D721Med (cell line): ENCODE results near the gene PTGER1.

Experiments
- DNase-seq: peaks from one replicate; pipeline ENCODE4 v3.0.0; 2011; ENCODE audit warnings: low spot score; ENCODE audit not compliant: insufficient read length
- FAIRE-seq: peaks from 2 replicates; lab custom pipeline; 2011; peaks lifted over from hg19 to GRCh38; lab: Jason Lieb, UNC
- TF ChIP-seq, protein P1 (sequence below): IDR thresholded peaks from 2 replicates; pipeline ENCODE4 v1.5.1; 2012; ENCODE audit warnings: mild to moderate bottlenecking, control low read depth; ENCODE audit not compliant: insufficient read depth; ENCODE audit errors: missing control alignments

The PTGER1 gene

DNA sequence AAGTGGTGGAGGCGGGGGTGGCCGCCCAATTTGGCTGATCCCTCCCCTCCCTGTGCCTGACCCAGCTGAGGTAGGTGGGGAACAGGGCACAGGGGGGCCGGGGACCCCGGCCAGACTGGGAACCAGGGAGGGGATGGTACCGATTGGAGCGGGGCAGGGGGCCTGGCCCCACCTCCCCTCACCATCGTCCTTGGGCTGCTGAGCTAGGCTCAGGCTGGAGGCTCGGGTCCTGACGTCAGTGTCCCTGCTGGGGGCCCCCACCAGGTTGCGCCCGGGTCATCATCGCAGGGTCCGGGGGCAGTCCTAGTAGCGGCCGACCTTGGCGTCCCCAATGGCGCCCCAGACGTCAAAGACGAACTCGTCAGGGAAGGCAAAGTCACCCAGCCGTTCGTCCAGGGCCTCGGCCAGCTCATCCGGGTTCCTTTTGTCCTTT lies 3.0 kb upstream of the PTGER1 start:
- FAIRE-seq (no peak), DNase-seq (no peak)
- TF ChIP-seq, protein P1, sequence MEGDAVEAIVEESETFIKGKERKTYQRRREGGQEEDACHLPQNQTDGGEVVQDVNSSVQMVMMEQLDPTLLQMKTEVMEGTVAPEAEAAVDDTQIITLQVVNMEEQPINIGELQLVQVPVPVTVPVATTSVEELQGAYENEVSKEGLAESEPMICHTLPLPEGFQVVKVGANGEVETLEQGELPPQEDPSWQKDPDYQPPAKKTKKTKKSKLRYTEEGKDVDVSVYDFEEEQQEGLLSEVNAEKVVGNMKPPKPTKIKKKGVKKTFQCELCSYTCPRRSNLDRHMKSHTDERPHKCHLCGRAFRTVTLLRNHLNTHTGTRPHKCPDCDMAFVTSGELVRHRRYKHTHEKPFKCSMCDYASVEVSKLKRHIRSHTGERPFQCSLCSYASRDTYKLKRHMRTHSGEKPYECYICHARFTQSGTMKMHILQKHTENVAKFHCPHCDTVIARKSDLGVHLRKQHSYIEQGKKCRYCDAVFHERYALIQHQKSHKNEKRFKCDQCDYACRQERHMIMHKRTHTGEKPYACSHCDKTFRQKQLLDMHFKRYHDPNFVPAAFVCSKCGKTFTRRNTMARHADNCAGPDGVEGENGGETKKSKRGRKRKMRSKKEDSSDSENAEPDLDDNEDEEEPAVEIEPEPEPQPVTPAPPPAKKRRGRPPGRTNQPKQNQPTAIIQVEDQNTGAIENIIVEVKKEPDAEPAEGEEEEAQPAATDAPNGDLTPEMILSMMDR: no peak

DNA sequence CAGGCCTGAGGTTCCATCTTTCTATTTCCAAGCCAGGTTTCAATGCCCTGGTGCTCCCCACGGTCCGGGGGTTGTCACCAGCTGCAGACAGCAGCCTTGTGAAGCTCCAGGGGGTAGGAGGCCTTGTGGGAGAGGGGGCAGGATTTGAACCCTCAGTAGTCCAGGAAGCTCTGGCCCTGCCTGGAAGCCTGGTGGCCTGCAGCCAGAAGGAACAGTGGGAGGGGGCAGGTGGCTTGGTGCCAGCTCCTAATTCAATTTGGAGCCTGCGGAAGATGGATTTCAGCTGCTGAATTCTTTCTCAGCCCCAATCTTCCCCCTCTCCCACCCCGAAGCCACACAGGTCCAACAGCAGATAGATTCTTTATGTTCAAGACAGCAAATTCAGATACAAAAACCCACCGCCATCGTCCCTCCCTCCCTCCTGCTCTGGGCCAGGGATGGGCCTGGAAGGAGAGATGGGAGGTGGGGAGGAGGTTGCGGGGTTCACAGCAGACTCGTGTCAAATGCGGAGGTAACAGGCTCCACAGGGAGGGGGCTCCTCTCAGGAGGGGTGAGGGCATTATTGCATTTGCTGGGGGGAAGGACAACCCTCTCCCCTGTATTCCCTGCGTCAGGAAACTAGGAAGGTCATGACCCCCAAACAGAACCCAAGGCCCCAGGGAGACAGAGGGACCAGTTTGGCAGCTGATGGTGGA lies 2.4 kb upstream of the PTGER1 start:
- no peak for FAIRE-seq
- DNase-seq: no peak
- TF ChIP-seq, protein P1: no peak

DNA sequence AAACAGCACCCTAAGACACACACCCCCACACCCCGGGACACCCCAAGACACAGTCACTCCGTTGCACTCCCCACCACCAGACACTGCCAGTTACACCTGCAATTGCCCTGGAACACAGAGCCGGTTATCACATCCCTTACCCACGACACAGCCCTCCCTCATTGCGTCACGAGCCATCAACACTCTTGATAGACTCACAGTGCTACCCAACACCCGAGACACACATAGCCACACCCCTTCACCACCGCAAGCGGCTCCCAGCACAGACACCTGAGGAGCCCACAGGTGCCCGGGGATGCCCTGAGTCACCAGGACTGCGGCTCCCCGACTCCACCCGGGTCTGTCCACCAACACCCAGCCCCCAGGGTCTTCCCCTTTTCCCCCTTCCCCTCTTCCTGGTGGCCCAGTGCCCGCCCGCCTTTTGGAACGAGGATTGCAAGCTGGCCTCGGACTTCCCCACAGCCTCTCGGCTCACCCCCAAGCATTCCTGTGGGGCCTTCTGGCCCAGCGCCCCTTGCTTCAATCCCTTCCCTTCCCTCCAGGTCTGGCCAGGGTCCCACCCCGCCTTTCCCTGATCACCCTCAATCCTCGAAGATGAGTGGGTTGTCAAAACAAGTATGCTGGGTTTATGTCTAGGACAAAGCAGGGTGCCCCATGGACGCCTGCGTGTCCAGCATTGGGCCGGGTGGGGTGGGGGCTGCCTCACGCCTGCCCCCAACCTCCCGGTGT lies 1.7 kb upstream of the PTGER1 start:
- FAIRE-seq: no peak
- no peak for DNase-seq

DNA sequence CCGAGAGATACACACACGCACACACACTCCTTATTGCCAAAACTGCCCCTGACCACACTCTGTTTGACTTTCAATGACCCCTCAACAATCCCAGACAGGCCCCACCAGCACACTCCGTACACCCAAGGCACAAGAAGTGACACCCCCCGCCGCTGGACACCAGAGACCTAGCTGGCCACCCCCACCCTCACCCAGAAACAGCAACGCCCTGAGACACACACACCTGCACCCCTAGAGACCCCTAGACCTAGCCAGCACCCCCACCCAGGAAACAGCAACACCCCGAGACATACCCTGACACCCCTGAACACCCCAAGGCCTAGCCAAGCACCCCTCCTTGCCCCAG lies 1.1 kb upstream of the PTGER1 start:
- TF ChIP-seq, protein P1: no peak
- DNase-seq (no peak), FAIRE-seq (no peak)

More for the DNA sequence above, 1.7 kb upstream of the PTGER1 start:
- TF ChIP-seq, protein P1: no peak

DNA sequence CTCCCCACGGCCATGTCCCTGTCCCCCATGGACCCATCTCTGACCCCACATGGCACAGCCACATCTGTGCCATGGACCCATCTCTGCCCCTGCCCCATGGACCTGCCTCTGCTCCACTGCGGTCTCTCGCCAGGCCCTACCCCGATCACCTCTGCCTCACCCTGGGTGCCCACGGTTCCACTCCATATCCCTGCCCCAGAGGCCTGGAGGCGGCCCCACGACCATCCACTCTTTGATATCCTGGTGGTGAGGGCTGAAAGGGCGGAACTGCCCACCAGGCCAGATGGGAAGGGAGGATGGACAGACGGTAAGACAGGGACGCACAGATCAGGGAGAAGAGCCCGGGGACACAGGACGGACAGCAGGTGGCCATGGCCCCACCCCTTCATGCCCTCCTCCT lies 327 bp downstream of the PTGER1 start:
- FAIRE-seq: no peak
- DNase-seq: no peak
- TF ChIP-seq, protein P1: no peak

DNA sequence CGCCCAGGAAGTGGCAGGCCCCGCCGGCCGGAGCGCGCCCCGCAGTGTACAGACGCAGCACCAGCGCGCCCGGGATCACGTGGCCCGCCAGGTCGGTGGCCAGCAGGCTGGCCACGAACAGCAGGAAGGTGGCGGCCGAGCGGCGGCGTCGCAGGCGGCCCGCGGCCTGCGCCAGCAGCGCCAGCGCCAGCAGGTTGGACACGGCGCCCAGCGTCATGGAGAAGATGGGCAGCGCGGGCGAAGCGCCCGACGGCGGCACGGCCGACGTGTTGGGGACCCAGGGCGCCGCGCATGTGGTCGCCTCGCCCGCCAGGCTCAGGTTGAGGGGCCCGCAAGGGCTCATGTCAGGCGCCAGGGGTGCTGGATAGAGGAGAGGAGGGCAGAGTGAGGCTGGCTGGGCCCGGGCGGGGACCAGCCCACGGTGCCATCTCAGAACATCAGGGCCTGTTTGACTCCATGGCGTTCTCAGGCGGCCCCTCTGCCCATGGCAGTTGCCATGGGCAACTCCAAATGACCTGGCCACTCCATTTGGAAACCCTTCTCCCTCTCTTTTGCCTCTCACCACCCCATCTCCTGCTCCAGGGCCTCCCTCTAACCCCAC lies 1.1 kb downstream of the PTGER1 start:
- no peak for DNase-seq
- no peak for FAIRE-seq

More for the DNA sequence above, 1.1 kb downstream of the PTGER1 start:
- TF ChIP-seq, protein P1: no peak
